Measurements from ENCODE around the gene MCHR1. TPM values are rescaled to one million over a fixed set of nuclear protein-coding genes. Genes with fewer than 3 reads are reported as not detected.

MCHR1 gene
- total and polyA plus RNA-seq, 9 of the 15 experiments (the other 6 are each of a cell fraction or from before 2014, with no cell fraction given) = 0.03 to 0.50 TPM; not detected in 7

DNA sequence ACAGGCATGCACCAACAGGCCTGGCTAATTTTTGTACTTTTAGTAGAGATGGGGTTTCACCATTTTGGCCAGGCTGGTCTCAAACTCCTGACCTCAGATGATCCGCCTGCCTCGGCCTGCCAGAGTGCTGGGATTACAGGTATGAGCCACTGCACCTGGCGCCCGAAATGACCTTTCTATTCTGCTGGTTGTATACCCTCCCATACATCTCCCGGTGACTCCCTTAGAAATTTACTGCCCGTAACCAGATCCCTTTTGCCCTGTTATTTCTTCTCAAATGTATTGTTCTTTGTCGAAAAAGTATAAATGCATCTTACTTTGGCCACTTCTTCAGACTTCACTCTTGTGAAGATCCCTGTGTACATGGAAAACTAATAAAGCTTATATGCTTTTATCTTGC lies 22.0 kb downstream of the MCHR1 start (continued):
- TF ChIP-seq, protein P1, sequence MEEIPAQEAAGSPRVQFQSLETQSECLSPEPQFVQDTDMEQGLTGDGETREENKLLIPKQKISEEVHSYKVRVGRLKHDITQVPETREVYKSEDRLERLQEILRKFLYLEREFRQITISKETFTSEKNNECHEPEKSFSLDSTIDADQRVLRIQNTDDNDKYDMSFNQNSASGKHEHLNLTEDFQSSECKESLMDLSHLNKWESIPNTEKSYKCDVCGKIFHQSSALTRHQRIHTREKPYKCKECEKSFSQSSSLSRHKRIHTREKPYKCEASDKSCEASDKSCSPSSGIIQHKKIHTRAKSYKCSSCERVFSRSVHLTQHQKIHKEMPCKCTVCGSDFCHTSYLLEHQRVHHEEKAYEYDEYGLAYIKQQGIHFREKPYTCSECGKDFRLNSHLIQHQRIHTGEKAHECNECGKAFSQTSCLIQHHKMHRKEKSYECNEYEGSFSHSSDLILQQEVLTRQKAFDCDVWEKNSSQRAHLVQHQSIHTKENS (CRISPR knock-in tag; IDR thresholded peaks at IDR 0.05) = no peak
- no peak for TF ChIP-seq TEAD1 (CRISPR knock-in tag; IDR thresholded peaks at IDR 0.05)
- no peak for TF ChIP-seq SP1 (CRISPR knock-in tag; IDR thresholded peaks at IDR 0.05)
- no peak for TF ChIP-seq CAMTA2 (CRISPR knock-in tag; conservative IDR thresholded peaks at IDR 0.05)
- TF ChIP-seq TBP (optimal IDR thresholded peaks at IDR 0.05; ENCODE audit: low read depth, low read length) = no peak

DNA sequence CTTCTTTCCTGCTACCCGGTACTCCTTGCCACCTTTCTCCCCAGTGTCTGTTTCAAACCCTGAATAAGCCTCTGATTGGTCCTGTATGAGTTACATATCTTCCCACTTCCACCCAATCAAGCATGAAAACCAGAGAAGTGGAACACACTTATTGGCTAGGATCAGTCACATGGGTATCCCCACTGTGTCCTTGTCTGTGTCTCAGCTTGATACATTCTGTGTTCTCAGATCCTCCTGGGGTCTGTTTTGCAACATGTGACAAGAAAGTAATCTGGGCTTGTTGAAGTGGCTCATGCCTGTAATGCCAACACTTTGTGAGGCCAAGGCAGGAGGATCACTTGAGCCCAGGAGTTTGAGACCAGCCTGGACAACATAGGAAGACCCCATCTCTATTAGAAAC lies 23.9 kb downstream of the MCHR1 start:
- TF ChIP-seq USF2 (CRISPR knock-in tag; IDR thresholded peaks at IDR 0.05) (peak; percentile 65), USF1 (CRISPR knock-in tag; IDR thresholded peaks at IDR 0.05) (peak; percentile 59), CBX5 (IDR thresholded peaks at IDR 0.05; ENCODE audit: borderline replicate concordance, low read depth) (no peak)
- in situ Hi-C loops (cut with MboI) = no loop called here
- no peak overlapping the region for H2AFZ ChIP-seq (ENCODE audit: low read depth, low read length)
- ATAC-seq = peak; percentile 58; the same call in 2 of the 3 replicates
- peak in 1 of 4 experiments; percentile 42 for DNase-seq (ENCODE audit: extremely low read depth in 1 of 4, low spot score in 3 of 4)
- H3K9ac ChIP-seq (ENCODE audit: insufficient read depth in 1 of 2, low read depth in 2 of 2, low read length in 2 of 2) = no peak overlapping the region
- no peak overlapping the region for H3K27ac ChIP-seq (ENCODE audit: extremely low read depth, low read depth, low read length)
- peaks cover 0 to 3% of the 10 kb centered on the region in 2 experiments; a peak in 1 of 5 replicates for H3K4me1 ChIP-seq (replicated peaks in 1 of 2; ENCODE audit: control insufficient read depth in 2 of 2, insufficient read depth in 2 of 2, low read length in 2 of 2)
- H4K20me1 ChIP-seq (replicated peaks; ENCODE audit: control insufficient read depth, insufficient read depth, low read length) = no peaks in the 10 kb centered on the region
- no peak overlapping the region for H3K4me3 ChIP-seq
- H3K4me2 ChIP-seq (ENCODE audit: insufficient read depth, low read length) = no peak overlapping the region
- intact Hi-C loops (cut with micrococcal nuclease) = no loop called here
- peaks cover 1 to 4% of the 10 kb centered on the region in 2 experiments; a peak in 2 of 5 replicates for H3K27me3 ChIP-seq (ENCODE audit: control insufficient read depth in 2 of 2, insufficient read depth in 2 of 2, low read length in 2 of 2)
- BruUV-seq (replicated peaks) = no TSS peak
- no peaks in the 10 kb centered on the region for H3K9me1 ChIP-seq (ENCODE audit: control insufficient read depth, insufficient read depth, low read length)
- peak; percentile 44 for FAIRE-seq
- 27% methylated on average over 1 of the region's 1 CpG for WGBS (ENCODE audit: insufficient coverage, low coverage, missing lambda C conversion rate)
- H3K9me3 ChIP-seq (replicated peaks; ENCODE audit: control insufficient read depth, insufficient read depth, low read depth, low read length) = peaks cover 2% of the 10 kb centered on the region; the same call in 1 of the 2 replicates
- POLR2A ChIA-PET = no interaction called here
- H3K36me3 ChIP-seq (ENCODE audit: control insufficient read depth, insufficient read depth, low read length) = no peaks in the 10 kb centered on the region
- H3K79me2 ChIP-seq (ENCODE audit: control insufficient read depth, insufficient read depth, low read length) = no peaks in the 10 kb centered on the region
- CTCF ChIA-PET (ENCODE audit: low intra/inter-chr PET ratio) = no interaction called here

All from K562 (cell line).